HG03060 (cell line): ENCODE data around the gene ROBO2.

Source experiments
- ATAC-seq: cut with Tn5 transposase; IDR thresholded peaks from one replicate; pipeline ENCODE4 v1.9.1; 2021; ENCODE audit warnings: low read depth, moderate number of reproducible peaks; ENCODE audit not compliant: unreplicated experiment

ROBO2 gene

DNA sequence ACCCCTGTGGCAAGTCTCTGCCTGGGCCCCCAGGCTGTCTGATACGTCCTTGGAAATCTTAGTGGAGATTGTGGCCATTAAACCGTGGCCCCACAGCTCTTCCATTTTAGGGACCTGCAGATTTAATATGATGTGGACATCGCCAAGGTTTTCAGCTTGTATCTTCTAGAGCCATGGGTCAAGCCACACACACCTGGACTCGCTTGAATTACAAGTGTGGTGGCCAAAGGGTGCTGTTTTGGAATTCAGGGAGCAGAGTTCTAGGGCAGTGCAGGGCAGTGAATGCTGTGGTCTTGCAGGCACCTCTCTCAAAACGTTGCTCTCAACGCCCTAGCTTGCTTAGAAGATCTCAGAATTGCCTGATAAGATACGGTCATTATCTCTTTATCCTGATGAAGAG is 211.2 kb downstream of the ROBO2 start:
- ATAC-seq = no peak

DNA sequence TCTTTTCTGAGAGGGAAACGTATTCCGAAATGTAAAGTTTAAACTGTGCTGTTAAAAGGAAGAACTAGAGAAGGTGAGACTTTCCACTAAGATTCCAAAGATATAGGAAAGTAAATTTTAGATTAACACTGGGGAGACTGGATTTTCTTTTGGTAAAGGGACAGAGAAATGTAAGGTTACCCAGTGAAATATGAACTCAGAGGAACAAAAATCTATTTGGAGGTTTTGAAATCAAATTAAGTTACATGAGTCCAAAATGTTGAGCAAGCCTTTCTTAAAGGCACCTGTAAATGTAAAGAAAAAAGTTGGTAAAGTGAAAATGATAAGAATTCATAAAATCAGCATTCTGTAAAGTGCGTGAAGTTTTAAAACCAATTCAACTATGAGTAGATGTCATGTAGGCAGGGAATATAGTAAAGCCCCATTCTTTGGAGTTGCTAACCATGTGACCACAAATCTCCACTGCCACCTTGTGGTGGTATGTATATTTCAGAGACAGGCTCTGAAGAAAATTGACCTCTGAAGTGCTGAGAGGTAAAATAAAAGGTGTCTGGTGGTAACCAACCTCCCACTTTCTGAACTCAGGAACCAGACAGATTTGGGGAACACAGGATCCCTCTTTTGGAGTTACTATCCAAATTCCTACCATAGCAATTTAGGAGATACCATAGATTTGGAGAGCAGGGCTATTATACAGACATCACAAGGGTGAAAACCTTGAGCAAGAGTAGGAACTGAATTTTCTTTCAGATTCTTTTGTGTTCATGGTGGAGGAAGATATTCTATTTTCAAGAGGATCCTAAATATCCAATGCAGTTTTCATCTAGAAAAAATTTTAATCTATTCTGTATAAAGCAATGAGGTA is 215.3 kb downstream of the ROBO2 start:
- no peak for ATAC-seq

- no peak for ATAC-seq
Observed at GRCh38 chr3:77256584-77257503, 216.9 kb downstream of the ROBO2 start.

DNA sequence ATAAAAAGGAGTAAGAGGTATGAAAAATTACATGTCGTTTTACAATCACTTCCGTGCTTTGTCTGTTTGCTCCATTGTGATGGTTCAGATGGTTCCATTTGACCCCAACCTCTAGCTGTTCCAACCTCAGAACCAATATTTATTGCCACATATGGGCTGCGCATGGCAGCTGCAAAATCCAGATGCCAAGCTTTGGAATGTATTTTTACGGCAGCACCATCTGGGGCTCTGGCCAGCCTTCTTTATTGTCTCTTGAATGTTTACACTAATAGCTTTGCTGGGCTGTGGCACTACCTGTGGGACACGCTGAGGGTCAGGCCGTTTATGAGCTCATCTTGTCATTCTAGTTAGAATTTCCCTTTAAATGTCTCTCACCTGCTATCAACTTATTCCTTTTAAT is 219.8 kb downstream of the ROBO2 start:
- no peak for ATAC-seq

GRCh38 chr3:77262361-77262760 is 222.5 kb downstream of the ROBO2 start:
- ATAC-seq = no peak

- ATAC-seq = no peak
Observed at GRCh38 chr3:77267589-77267988, 227.7 kb downstream of the ROBO2 start.

DNA sequence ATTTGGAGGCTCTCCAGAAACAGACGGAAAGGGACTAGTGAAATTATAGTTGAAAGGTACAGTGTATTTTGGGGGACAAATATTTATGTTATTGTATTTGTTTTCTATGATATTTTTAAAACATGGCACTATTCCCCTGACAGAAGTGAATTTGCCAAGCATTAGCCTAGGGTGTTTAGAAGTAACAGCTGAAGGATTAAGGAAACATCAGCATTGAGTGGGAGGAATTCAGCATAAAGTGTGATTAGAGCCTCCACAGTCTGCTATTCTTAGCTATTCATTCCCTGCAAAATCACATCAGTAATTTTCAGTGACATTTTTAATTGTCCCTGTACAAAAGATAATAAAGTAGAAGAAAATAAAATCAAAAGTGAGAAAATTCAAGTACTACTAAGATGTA is 231.4 kb downstream of the ROBO2 start:
- no peak for ATAC-seq

- no peak for ATAC-seq
Observed at GRCh38 chr3:77271711-77272110, 231.8 kb downstream of the ROBO2 start.

GRCh38 chr3:77279276-77279675 is 239.4 kb downstream of the ROBO2 start:
- no peak for ATAC-seq

DNA sequence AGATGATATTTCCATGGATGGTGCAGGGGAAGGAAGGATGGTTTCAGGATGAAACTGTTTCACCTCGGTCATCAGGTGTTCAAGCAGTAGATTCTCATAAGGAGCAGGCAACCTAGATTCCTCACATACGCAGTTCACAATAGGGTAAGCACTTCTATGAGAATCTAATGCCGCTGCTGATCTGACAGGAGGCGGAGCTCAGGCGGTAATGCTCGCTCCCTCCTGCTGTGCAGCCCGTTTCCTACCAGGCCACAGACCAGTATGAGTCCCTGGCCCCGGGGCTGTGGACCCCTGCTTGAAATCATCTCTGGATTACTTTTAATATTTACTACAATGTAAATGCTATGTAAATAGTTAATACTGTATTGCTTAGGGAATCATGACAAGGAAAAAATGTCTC is 241.8 kb downstream of the ROBO2 start:
- ATAC-seq = no peak

- ATAC-seq = no peak
Observed at GRCh38 chr3:77283108-77283507, 243.2 kb downstream of the ROBO2 start.

DNA sequence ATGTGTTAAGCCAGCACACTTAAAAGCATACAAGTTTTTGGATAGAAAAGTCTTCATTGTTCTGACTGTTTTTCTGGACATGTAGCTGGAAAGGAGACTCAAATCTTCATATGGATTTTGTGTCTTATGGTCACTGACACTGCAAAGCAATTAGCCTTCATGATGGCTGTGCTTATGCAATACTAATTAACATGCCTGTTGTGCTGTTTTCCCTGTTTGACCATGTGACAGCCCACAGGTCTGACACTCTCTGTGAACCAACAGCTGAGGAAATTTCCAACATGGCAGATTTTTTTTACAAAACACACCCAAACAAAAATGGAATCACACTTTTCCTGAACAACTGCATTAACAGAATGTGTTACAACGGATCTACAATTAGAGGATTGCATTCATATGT is 248.4 kb downstream of the ROBO2 start:
- no peak for ATAC-seq

GRCh38 chr3:77296527-77296926 is 256.6 kb downstream of the ROBO2 start:
- ATAC-seq = no peak

- ATAC-seq = no peak
Observed at GRCh38 chr3:77298417-77298816, 258.5 kb downstream of the ROBO2 start.

GRCh38 chr3:77303955-77304699 is 264.2 kb downstream of the ROBO2 start:
- no peak for ATAC-seq

DNA sequence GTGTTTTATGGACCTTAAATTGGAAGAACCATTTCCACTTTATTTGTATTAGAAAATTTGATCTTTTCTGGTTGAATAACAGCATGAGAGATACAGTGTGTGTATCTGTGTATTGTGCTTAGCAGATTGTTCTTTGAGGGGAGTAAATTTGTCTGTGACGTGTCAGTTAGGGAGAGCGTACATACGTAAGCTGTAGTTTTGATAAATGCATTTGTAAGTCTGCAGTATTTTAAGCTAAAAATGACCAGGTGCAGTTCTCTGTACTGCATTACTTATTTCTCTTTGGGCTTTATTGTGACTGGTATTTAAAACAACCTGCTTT is 264.8 kb downstream of the ROBO2 start:
- no peak for ATAC-seq

- no peak for ATAC-seq
Observed at GRCh38 chr3:77309460-77309859, 269.6 kb downstream of the ROBO2 start.

GRCh38 chr3:77313843-77314242 is 273.9 kb downstream of the ROBO2 start:
- ATAC-seq = no peak

DNA sequence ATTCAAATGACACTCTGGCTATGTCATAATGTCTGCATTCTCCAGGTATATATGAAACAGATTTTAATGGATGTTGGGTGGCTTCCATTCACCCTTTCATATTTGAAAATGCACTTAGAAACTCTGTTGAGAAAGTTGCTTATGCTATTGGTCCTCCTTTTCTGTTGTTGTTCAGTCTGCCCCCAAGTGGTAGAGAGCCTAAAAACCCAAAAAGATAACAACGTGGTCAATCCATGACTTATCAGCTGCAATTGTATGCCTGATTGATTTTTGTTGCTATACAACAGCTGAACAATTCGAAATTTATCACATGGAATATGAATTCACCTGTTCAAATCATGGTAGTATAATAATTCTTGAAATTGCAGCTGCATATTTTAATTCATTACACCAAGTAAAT is 279.8 kb downstream of the ROBO2 start:
- ATAC-seq = no peak

- ATAC-seq = no peak
Observed at GRCh38 chr3:77320514-77320913, 280.6 kb downstream of the ROBO2 start.

DNA sequence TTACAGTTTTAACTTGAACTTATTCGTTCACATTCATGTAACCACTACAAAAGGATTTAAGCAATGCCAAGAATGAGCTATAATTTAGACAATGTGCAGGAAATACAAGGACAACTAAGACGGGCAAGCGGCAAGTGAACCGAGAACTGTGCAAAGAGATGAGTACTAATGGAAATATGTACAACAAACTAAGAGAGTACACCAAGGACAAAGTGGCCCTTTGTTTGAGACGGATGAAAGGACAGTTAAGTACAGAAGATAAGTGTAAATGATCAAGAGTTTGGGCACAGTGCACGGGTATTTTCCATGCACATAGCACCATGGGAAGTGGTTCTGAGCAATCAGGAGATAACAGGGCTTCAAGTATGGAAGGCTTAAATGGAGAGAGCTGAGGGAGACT is 281.7 kb downstream of the ROBO2 start:
- no peak for ATAC-seq
